ENCODE data around the gene SEMA3A.

Gene SEMA3A

DNA sequence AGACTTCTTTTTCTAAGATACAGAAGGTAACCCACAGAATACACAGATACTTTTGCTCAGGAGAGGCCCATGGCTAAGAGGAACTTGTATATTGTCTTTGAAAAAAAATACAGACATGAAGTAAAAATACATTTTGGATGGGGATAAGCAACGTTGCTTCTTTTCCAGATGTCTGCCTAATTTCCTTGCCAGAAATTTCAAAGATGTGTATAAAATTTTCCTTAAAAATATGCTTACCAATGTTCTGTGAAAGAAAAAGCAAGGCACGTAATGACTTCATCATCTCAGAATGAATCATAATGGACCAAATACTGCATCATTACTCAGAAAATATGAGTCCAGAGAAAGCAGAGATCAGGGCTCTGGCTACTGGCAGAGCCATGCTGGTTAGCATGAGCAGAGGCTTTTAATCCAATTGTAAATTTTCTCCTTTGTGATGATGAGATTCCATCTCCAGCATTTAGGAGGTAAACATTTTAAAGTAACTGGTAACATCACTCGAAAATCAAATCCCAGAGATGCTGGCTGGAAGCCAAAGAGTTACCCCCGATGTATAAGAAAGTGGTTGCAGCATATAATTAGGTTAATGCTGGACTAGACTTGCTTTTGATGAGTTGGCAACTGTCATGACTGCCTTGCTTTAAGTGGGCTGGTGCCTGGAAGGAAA, 272.5 kb downstream of the SEMA3A start:
- no peak for DNase-seq (ENCODE audit: low spot score)

DNA sequence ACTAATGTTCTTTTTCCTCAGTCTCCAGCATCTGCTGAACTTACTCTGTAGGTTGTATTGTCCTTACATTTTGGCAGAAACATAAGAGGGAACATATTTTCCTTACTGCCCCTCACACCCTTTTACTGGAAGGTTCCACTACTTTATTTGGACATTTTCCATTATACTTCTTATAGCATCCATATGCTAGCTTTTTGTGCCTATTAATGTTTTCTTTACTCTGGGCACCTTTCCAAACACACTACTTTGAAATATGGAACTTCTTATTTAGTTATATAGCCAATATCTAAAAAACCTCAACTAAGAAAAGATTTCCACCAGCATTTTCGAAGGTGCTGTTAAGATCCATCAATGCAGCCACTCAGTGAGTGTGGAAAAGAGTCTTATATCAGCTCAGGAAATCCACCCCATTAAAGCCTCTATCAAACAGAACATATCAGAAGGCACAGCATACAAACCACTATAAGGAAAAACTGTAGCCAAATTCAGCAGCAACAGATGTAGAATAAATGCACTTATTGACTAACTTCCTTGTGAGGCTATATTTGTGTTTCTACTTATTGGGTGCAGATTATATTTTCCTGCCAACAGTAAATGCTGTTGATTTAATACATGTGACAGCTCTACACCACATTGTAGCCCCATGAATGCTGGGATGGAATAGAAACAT, 273.2 kb downstream of the SEMA3A start:
- no peak for DNase-seq (ENCODE audit: low spot score)

DNA sequence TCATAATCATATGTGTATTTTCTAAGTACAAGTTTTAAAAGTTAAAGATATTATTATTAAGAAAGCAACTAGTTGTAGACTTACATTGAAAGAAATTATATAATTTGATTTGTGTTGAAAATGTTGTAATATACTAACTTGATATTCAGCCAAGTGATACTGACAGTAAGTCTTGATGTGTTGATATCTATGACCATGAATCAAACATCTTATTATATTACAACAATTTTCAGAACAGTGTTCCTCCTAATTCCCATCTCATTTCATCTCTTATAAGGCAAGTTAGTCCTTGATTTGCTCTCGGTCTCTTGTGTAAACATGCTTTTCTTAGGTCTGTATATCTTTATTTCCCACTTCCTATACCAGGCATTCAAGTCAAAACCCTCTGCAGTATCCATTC, 276.4 kb downstream of the SEMA3A start:
- no peak for DNase-seq (ENCODE audit: low spot score)

DNA sequence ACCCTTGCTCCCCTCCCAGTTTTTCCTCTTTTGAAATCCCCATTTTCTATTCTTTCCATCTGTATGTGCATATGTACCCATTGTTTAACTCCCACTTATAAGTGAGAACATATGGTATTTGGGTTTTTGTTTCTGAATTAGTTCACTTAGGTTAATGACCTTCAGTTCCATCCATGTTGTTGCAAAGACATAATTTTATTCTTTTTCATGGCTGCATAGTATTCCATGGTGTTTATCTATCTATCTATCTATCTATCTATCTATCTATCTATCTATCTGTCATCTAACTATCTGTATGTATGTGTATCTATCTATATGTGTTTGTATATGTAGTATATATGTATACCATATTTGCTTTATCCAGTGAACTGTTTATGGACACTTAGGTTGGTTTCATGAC, 281.4 kb downstream of the SEMA3A start:
- DNase-seq (ENCODE audit: low spot score): no peak

DNA sequence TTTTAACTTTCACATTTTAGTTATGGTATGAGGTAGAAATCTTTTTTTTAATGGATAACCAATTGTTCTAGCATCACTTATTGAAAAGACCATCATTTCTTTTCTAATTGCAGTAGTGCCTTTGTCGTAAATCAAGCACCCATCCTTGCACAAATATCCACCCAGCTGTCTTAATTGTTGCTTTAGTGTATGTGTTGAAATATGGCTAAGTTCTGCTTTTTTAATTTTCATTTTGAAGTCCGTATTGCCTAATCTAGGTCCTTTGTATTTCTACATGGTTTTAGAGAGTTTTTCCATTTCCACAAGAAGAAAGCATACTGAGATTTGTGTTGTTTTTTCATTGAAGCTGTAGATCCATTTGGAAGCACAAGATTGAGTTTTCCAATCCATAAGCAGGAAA, 286.1 kb downstream of the SEMA3A start:
- DNase-seq (ENCODE audit: low spot score): no peak

All from CD4-positive, alpha-beta T cell treated with Interleukin-15 for 4 hours (primary cell).